Prostate gland (tissue), 2 donors: ENCODE results near the gene VENTX. TPM values are rescaled to one million over a fixed set of nuclear protein-coding genes. Genes with fewer than 3 reads are reported as not detected.

Experiments used
- DNase-seq: peaks from one replicate; pipeline ENCODE4 v3.0.0-alpha.2; 2019; ENCODE audit warnings: low spot score
- H3K27ac ChIP-seq, 2 donors: fragments of 200-600 bp; sonication (generic); 2 replicates each; pipeline ENCODE4 v1.5.1; 2017 to 2019
- H3K27me3 ChIP-seq: fragments of 200-600 bp; sonication (generic); replicated peaks from 2 replicates; pipeline ENCODE4 v1.5.1; 2019; ENCODE audit not compliant: insufficient read depth
- H3K36me3 ChIP-seq, 2 donors: fragments of 200-600 bp; sonication (generic); 1 replicate in 1 of 2; 2 replicates in 1 of 2; pipeline versions ENCODE4 v1.5.1 to v1.8.1; 2017 to 2019
- H3K4me1 ChIP-seq: fragments of 200-600 bp; sonication (generic); replicated peaks from 2 replicates; pipeline ENCODE4 v1.5.1; 2019
- H3K4me3 ChIP-seq, 2 donors: fragments of 200-600 bp; sonication (generic); 2 replicates each; pipeline ENCODE4 v1.5.1; 2017 to 2019
- H3K9me3 ChIP-seq: fragments of 200-600 bp; sonication (generic); 2 replicates; pipeline ENCODE4 v1.5.1; 2017
- CTCF ChIP-seq, 4 experiments: fragments of 200-600 bp in 2 of 4; fragments of 450-650 bp in 2 of 4; sonication (generic) in 2 of 4; IDR thresholded peaks; 1 replicate in 3 of 4; 2 replicates in 1 of 4; pipeline ENCODE4 v1.5.1; 2016 to 2019; ENCODE audit warnings: antibody characterized with exemption in 4 of 4, mild to moderate bottlenecking in 2 of 4, moderate library complexity in 2 of 4
- POLR2A ChIP-seq: fragments of 450-650 bp; IDR thresholded peaks from one replicate; pipeline ENCODE4 v1.6.1; 2016; ENCODE audit warnings: antibody characterized with exemption, mild to moderate bottlenecking
- POLR2AphosphoS5 ChIP-seq: sonication (generic); formaldehyde crosslinking; IDR thresholded peaks from one replicate; pipeline ENCODE4 v1.6.1; 2017; ENCODE audit warnings: antibody characterized with exemption
- WGBS: methylation state at CpG from one replicate; pipeline ENCODE4 v1.1.5; 2018; 5-methylcytosine and 5-hydroxymethylcytosine counted together
- intact Hi-C: fragments of 100-400 bp; cut with DNase I; formaldehyde crosslinking; loops from one replicate; pipeline ENCODE4 v1.14.2; 2022
- total RNA-seq, 2 donors: library from RNA; depleted of rRNA; stranded (reverse); fragments of >200 nt; gene quantifications; one replicate each; pipeline ENCODE4 v1.1.0, GENCODE V29; 2016

Gene VENTX
- total RNA-seq, 2 donors from 2014 or later: 0.18 to 1.8 TPM

- 91% methylated on average over 19 of the region's 19 CpGs for WGBS
- no peak for DNase-seq
Observed at GRCh38 chr10:133270773-133271297, 33.2 kb downstream of the VENTX start.

GRCh38 chr10:133271521-133272300 is 34.1 kb downstream of the VENTX start:
- H3K27ac ChIP-seq: no peak overlapping the region
- no peak overlapping the region for H3K4me3 ChIP-seq
- intact Hi-C loops: no loop called here
- H3K27me3 ChIP-seq: no peaks in the 10 kb centered on the region
- TF ChIP-seq CTCF (IDR thresholded peaks at IDR 0.05) (no peak), POLR2AphosphoS5 (no peak), POLR2A (no peak)
- H3K9me3 ChIP-seq: no peaks in the 10 kb centered on the region
- no peaks in the 10 kb centered on the region for H3K36me3 ChIP-seq
- no peaks in the 10 kb centered on the region for H3K4me1 ChIP-seq
- WGBS: 86% methylated on average over 32 of the region's 35 CpGs
- DNase-seq: no peak

More at GRCh38 chr10:133270773-133271297, 33.2 kb downstream of the VENTX start:
- Histone ChIP-seq H3K36me3 (no peaks in the 10 kb centered on the region), H3K27ac (no peak overlapping the region), H3K4me1 (no peaks in the 10 kb centered on the region), H3K4me3 (no peak overlapping the region), H3K27me3 (no peaks in the 10 kb centered on the region), H3K9me3 (no peaks in the 10 kb centered on the region)
- intact Hi-C loops: no loop called here
- TF ChIP-seq POLR2AphosphoS5: no peak
- no peak for TF ChIP-seq POLR2A
- TF ChIP-seq CTCF (IDR thresholded peaks at IDR 0.05): no peak

- Histone ChIP-seq H3K27me3 (no peaks in the 10 kb centered on the region), H3K4me3 (no peak overlapping the region), H3K36me3 (no peaks in the 10 kb centered on the region), H3K27ac (no peak overlapping the region), H3K4me1 (no peaks in the 10 kb centered on the region), H3K9me3 (no peaks in the 10 kb centered on the region)
- intact Hi-C loops: no loop called here
- TF ChIP-seq POLR2AphosphoS5: no peak
- no peak for TF ChIP-seq CTCF (IDR thresholded peaks at IDR 0.05)
- no peak for TF ChIP-seq POLR2A
- 83% methylated on average over 22 of the region's 29 CpGs for WGBS
- no peak for DNase-seq
Observed at GRCh38 chr10:133272301-133272963, 34.8 kb downstream of the VENTX start.

GRCh38 chr10:133272964-133273420 is 35.3 kb downstream of the VENTX start:
- 91% methylated on average over 25 of the region's 25 CpGs for WGBS
- intact Hi-C loops: no loop called here

More at GRCh38 chr10:133272964-133273420, 35.3 kb downstream of the VENTX start:
- no peaks in the 10 kb centered on the region for H3K27me3 ChIP-seq
- TF ChIP-seq POLR2A (no peak), CTCF (IDR thresholded peaks at IDR 0.05) (no peak), POLR2AphosphoS5 (no peak)
- no peaks in the 10 kb centered on the region for H3K36me3 ChIP-seq
- no peaks in the 10 kb centered on the region for H3K9me3 ChIP-seq
- no peak overlapping the region for H3K27ac ChIP-seq
- H3K4me3 ChIP-seq: no peak overlapping the region
- peaks cover 1% of the 10 kb centered on the region for H3K4me1 ChIP-seq
- DNase-seq: no peak
